PC-9 (cell line): ENCODE results near the gene NUFIP2.
"Not testable (repeated sequence)": the region's sequence is repeated elsewhere in the genome, so short reads cannot be mapped to it uniquely, and the experiment has no call there.

Source experiments
- CTCF ChIP-seq: fragments of 200-600 bp; sonication (generic); conservative IDR thresholded peaks from 2 replicates; pipeline ENCODE4 v1.6.1; 2017; ENCODE audit warnings: mixed run types, antibody characterized with exemption, mild to moderate bottlenecking, moderate library complexity
- EZH2 ChIP-seq: fragments of 200-600 bp; sonication (generic); IDR thresholded peaks from 2 replicates; pipeline ENCODE4 v1.8.0; 2017; ENCODE audit warnings: antibody characterized with exemption, low read depth

- not testable (repeated sequence) for TF ChIP-seq CTCF, EZH2
Measured at GRCh38 chr17:29271980-29272379, 22.0 kb downstream of the NUFIP2 start.
